Mesenchymal stem cell (in vitro differentiated cells and primary cell): ENCODE measurements around the gene GARIN5B.

Experiments used
- DNase-seq: peaks from one replicate; pipeline ENCODE4 v3.0.0-alpha.2; 2013
- H2AFZ ChIP-seq: one replicate; pipeline ENCODE4 v1.6.1; 2013; ENCODE audit warnings: low read depth, mild to moderate bottlenecking, control low read depth, inconsistent platforms, low read length, moderate library complexity
- H2AK5ac ChIP-seq: 2 replicates; pipeline ENCODE4 v1.6.1; 2013; ENCODE audit warnings: low read length, moderate library complexity, mild to moderate bottlenecking, inconsistent platforms; ENCODE audit not compliant: severe bottlenecking
- H2BK120ac ChIP-seq: one replicate; pipeline ENCODE4 v1.6.1; 2013; ENCODE audit warnings: low read depth, mild to moderate bottlenecking, inconsistent platforms, low read length, moderate library complexity
- H2BK12ac ChIP-seq, 2 experiments: one replicate each; pipeline ENCODE4 v1.6.1; 2013; ENCODE audit warnings: inconsistent platforms in 2 of 2, low read length in 2 of 2, mild to moderate bottlenecking in 2 of 2, moderate library complexity in 2 of 2, control low read depth in 1 of 2
- H2BK15ac ChIP-seq: one replicate; pipeline ENCODE4 v1.6.1; 2013; ENCODE audit warnings: mild to moderate bottlenecking, low read depth, inconsistent platforms; ENCODE audit not compliant: poor library complexity, severe bottlenecking
- H2BK5ac ChIP-seq: 2 replicates; pipeline ENCODE4 v1.6.1; 2013; ENCODE audit warnings: low read depth, mild to moderate bottlenecking, low read length, control low read depth, inconsistent platforms; ENCODE audit not compliant: poor library complexity, severe bottlenecking
- H3K14ac ChIP-seq, 2 experiments: one replicate each; pipeline ENCODE4 v1.6.1; 2013; ENCODE audit warnings: inconsistent platforms in 2 of 2, low read length in 2 of 2, control low read depth in 1 of 2, mild to moderate bottlenecking in 1 of 2, moderate library complexity in 1 of 2
- H3K18ac ChIP-seq, 2 experiments: one replicate each; pipeline ENCODE4 v1.6.1; 2013; ENCODE audit warnings: inconsistent platforms in 2 of 2, low read length in 2 of 2, control low read depth in 1 of 2, low read depth in 1 of 2, mild to moderate bottlenecking in 1 of 2
- H3K23ac ChIP-seq, 2 experiments: one replicate each; pipeline ENCODE4 v1.6.1; 2013; ENCODE audit warnings: inconsistent platforms in 2 of 2, low read length in 2 of 2, mild to moderate bottlenecking in 2 of 2, moderate library complexity in 2 of 2, control low read depth in 1 of 2
- H3K27ac ChIP-seq: 2 replicates; pipeline ENCODE4 v1.5.1; 2013; ENCODE audit warnings: mild to moderate bottlenecking, moderate library complexity, low read length, control low read depth, inconsistent platforms; ENCODE audit not compliant: poor library complexity, severe bottlenecking
- H3K27me3 ChIP-seq, 2 experiments: 2 replicates each; pipeline versions ENCODE4 v1.6.1 to v1.7.0; 2013; ENCODE audit warnings: low read length in 2 of 2, mild to moderate bottlenecking in 2 of 2, moderate library complexity in 2 of 2, control low read depth in 1 of 2, inconsistent platforms in 1 of 2; ENCODE audit not compliant: control insufficient read depth in 1 of 2, insufficient read depth in 1 of 2
- H3K36me3 ChIP-seq, 2 experiments: 2 replicates each; pipeline versions ENCODE4 v1.6.1 to v1.7.0; 2013; ENCODE audit warnings: low read length in 2 of 2, control low read depth in 1 of 2, inconsistent platforms in 1 of 2, low read depth in 1 of 2, mild to moderate bottlenecking in 1 of 2; ENCODE audit not compliant: insufficient read depth in 2 of 2, control insufficient read depth in 1 of 2
- H3K4ac ChIP-seq, 2 experiments: one replicate each; pipeline ENCODE4 v1.6.1; 2013; ENCODE audit warnings: inconsistent platforms in 2 of 2, low read length in 2 of 2, mild to moderate bottlenecking in 2 of 2, moderate library complexity in 2 of 2, control low read depth in 1 of 2, low read depth in 1 of 2
- H3K4me1 ChIP-seq: 2 replicates; pipeline ENCODE4 v1.6.1; 2013; ENCODE audit warnings: low read depth, low read length, control low read depth; ENCODE audit not compliant: control insufficient read depth, insufficient read depth
- H3K4me2 ChIP-seq: 2 replicates; pipeline ENCODE4 v1.6.1; 2013; ENCODE audit warnings: low read length, mild to moderate bottlenecking, inconsistent platforms; ENCODE audit not compliant: poor library complexity, severe bottlenecking
- H3K4me3 ChIP-seq, 2 experiments: 2 replicates each; pipeline versions ENCODE4 v1.5.1 to v1.7.0; 2013; ENCODE audit warnings: low read length in 2 of 2, mild to moderate bottlenecking in 2 of 2, control low read depth in 1 of 2, low read depth in 1 of 2; ENCODE audit not compliant: insufficient read depth in 1 of 2
- H3K79me1 ChIP-seq: replicated peaks from 2 replicates; pipeline ENCODE4 v1.6.1; 2013; ENCODE audit warnings: mild to moderate bottlenecking, control low read depth, low read length, inconsistent platforms; ENCODE audit not compliant: poor library complexity, severe bottlenecking
- H3K9ac ChIP-seq: 2 replicates; pipeline ENCODE4 v1.7.0; 2013; ENCODE audit warnings: mild to moderate bottlenecking, low read length, moderate library complexity
- H3K9me3 ChIP-seq: 2 replicates; pipeline ENCODE4 v1.7.0; 2013; ENCODE audit warnings: mild to moderate bottlenecking, low read length; ENCODE audit not compliant: control insufficient read depth
- H4K8ac ChIP-seq: one replicate; pipeline ENCODE4 v1.6.1; 2013; ENCODE audit warnings: inconsistent platforms, mild to moderate bottlenecking, low read length, moderate library complexity
- H4K91ac ChIP-seq: one replicate; pipeline ENCODE4 v1.6.1; 2013; ENCODE audit warnings: mild to moderate bottlenecking, low read length, inconsistent platforms
- WGBS: methylation state at CpG from one replicate; pipeline ENCODE4 v1.1.7; 2013; ENCODE audit warnings: mixed read lengths; 5-methylcytosine and 5-hydroxymethylcytosine counted together

The GARIN5B gene

DNA sequence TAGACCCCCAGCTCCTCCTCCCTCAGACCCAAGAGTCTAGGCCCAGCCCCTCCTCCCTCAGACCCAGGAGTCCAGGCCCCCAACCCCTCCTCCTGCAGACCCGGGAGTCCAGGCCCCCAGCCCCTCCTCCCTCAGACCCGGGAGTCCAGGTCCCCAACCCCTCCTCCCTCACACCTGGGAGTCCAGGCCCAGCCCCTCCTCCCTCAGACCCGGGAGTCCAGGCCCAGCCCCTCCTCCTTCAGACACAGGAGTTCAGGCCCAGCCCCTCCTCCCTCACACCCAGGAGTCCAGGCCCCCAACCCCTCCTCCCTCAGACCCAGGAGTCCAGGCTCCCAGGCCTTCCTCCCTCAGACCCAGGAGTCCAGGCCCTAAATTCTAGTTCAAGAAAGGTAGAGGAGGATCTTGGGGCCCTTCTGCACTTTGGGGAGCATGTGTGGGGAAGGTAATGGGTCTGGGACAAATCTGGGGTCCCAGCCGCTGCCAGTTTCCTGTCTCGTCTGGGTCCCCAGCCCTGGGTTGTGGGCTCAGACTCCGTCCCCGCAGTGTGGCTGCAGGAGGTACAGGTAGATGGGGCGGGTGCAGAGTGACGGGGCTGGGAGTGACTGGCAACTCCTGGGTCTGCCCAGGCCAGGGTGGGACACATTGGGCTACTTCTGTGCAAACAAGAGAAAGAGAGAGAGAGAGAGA, 10.4 kb upstream of the GARIN5B start:
- Histone ChIP-seq H4K91ac (peak overlapping the region; percentile 1), H3K14ac (no peak overlapping the region), H3K4me1 (peaks cover 65% of the 10 kb centered on the region), H2AFZ (no peak overlapping the region), H3K36me3 (peaks cover 0 to 2% of the 10 kb centered on the region in 2 experiments), H3K9me3 (no peaks in the 10 kb centered on the region), H3K4me2 (no peak overlapping the region), H3K4me3 (no peak overlapping the region), H2BK120ac (peak overlapping the region; percentile 69), H2BK15ac (no peak overlapping the region), H3K9ac (no peak overlapping the region), H3K23ac (no peak overlapping the region), H3K4ac (peak overlapping the region; percentile 28 to 63), H2AK5ac (peak overlapping the region; percentile 87), H3K79me1 (no peaks in the 10 kb centered on the region), H2BK12ac (peak overlapping the region in 1 of 2 experiments; percentile 85), H3K18ac (peak overlapping the region; percentile 72 to 85), H4K8ac (peak overlapping the region; percentile 78), H3K27ac (peak overlapping the region; percentile 93), H3K27me3 (peaks cover 0 to 22% of the 10 kb centered on the region in 2 experiments), H2BK5ac (peak overlapping the region; percentile 92)
- no peak for DNase-seq
- WGBS: 60% methylated on average over 8 of the region's 9 CpGs

- Histone ChIP-seq H3K14ac (peak overlapping the region in 1 of 2 experiments; percentile 48), H3K9ac (no peak overlapping the region), H3K9me3 (no peaks in the 10 kb centered on the region), H4K91ac (peak overlapping the region; percentile 19), H3K23ac (no peak overlapping the region), H4K8ac (peak overlapping the region; percentile 54), H3K27ac (peak overlapping the region; percentile 93), H2BK12ac (peak overlapping the region in 1 of 2 experiments; percentile 79), H2BK15ac (peak overlapping the region; percentile 92), H3K4ac (peak overlapping the region in 1 of 2 experiments; percentile 43), H3K4me3 (no peak overlapping the region), H2BK120ac (no peak overlapping the region), H3K36me3 (peaks cover 0 to 12% of the 10 kb centered on the region in 2 experiments), H3K4me1 (peaks cover 68% of the 10 kb centered on the region), H3K27me3 (peaks cover 0 to 16% of the 10 kb centered on the region in 2 experiments), H2AK5ac (peak overlapping the region; percentile 16), H2AFZ (no peak overlapping the region), H3K18ac (peak overlapping the region in 1 of 2 experiments; percentile 34), H2BK5ac (peak overlapping the region; percentile 92), H3K79me1 (peaks cover 3% of the 10 kb centered on the region), H3K4me2 (no peak overlapping the region)
- DNase-seq: peak; percentile 79
- 47% methylated on average over 19 of the region's 24 CpGs for WGBS
Observed at GRCh38 chr19:55372316-55373081, 9.4 kb upstream of the GARIN5B start.

DNA sequence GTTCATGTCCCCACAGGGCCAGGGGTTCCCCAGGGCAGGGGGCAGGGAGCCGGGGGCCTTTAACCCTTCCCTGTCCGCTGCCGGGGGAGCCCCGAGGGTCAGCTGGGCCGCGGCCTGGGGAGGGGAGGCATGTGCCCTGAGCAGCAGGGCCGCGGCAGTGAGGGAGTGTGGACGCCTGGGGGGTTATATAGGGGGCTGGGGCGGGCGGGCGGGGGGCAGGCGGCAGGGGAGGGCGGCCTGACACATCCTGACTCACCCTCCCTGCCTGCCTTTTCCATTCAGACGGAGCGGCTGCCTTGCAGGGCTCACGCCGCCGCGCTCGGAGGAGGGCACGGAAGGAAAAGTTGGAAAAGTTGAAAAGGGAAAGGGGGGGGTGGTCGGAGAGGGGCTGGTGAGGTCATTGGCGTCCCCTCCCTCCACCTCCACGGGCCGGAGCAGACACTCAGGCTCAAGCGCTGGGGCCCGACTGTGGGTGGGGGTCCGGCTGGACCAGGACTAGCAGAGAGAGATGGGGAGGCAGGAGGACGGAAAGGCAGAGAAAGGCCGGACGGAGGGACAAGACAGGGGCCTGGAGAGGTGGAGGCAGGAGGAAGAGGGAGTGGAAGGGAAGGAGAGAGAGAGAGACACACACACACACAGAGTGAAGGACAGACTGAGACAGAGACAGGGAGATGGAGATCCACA, 7.4 kb upstream of the GARIN5B start, which contains the start of gene IL11:
Gene IL11 (minus strand): TSS at position 159 of the 684 bp plus-strand sequence. CDS start 153 bp downstream, at position 6.
- Histone ChIP-seq H4K91ac (no peak within 1 kb of the TSS), H2AK5ac (peak within 1 kb of the TSS; percentile 58)

More for the DNA sequence above, 7.4 kb upstream of the GARIN5B start, which contains the start of gene IL11:
- H2BK12ac ChIP-seq: peak within 1 kb of the TSS in 1 of 2 experiments; percentile 90
- peak within 1 kb of the TSS; percentile 27 for H2BK120ac ChIP-seq
- peak within 1 kb of the TSS; percentile 78 to 84 for H3K4me3 ChIP-seq
- peak within 1 kb of the TSS; percentile 74 for H3K9ac ChIP-seq
- H3K4me2 ChIP-seq: peak within 1 kb of the TSS; percentile 83
- peak within 1 kb of the TSS; percentile 94 for H3K27ac ChIP-seq
- peaks cover 6% of the 10 kb centered on the region for H3K79me1 ChIP-seq
- H3K4me1 ChIP-seq: peaks cover 59% of the 10 kb centered on the region
- DNase-seq: peak; percentile 84
- peak within 1 kb of the TSS; percentile 84 for H2AFZ ChIP-seq
- H3K23ac ChIP-seq: peak within 1 kb of the TSS in 1 of 2 experiments; percentile 47
- H2BK5ac ChIP-seq: peak within 1 kb of the TSS; percentile 92
- no peaks in the 10 kb centered on the region for H3K9me3 ChIP-seq
- H4K8ac ChIP-seq: peak within 1 kb of the TSS; percentile 45
- H3K18ac ChIP-seq: peak within 1 kb of the TSS; percentile 45 to 85
- peaks cover 0 to 9% of the 10 kb centered on the region in 2 experiments for H3K27me3 ChIP-seq
- H3K14ac ChIP-seq: peak within 1 kb of the TSS in 1 of 2 experiments; percentile 68
- peak within 1 kb of the TSS; percentile 46 to 57 for H3K4ac ChIP-seq
- H3K36me3 ChIP-seq: peaks cover 0 to 30% of the 10 kb centered on the region in 2 experiments
- WGBS: 5% methylated on average over 19 of the region's 32 CpGs
- peak within 1 kb of the TSS; percentile 90 for H2BK15ac ChIP-seq
